H1 (cell line): Measurements from ENCODE around the gene PKD1. TPM values are rescaled to one million over a fixed set of nuclear protein-coding genes. Genes with fewer than 3 reads are reported as not detected.

Source experiments
- CTCF ChIA-PET: fragments of 300-600 bp; sonication (Branson Sonifier 250); formaldehyde crosslinking; loops from one replicate; lab custom pipeline; 2021; ENCODE audit not compliant: partially characterized antibody; lab: Charles Lee
- POLR2A ChIA-PET: fragments of 300-600 bp; sonication (Branson Sonifier 250); formaldehyde crosslinking; loops from one replicate; lab custom pipeline; 2021; ENCODE audit warnings: inconsistent platforms; ENCODE audit not compliant: partially characterized antibody; lab: Charles Lee
- DNase-seq, 2 experiments: peaks; one replicate each; pipeline versions ENCODE4 v3.0.0 to v3.0.0-alpha.2; 2010 to 2022; ENCODE audit warnings: low spot score in 2 of 2, low read depth in 1 of 2, mixed read lengths in 1 of 2
- FAIRE-seq: peaks from 2 replicates; lab custom pipeline; 2011; peaks lifted over from hg19 to GRCh38; lab: Jason Lieb, UNC
- H2AFZ ChIP-seq: 2 replicates; pipeline ENCODE4 v1.8.1; 2012; ENCODE audit warnings: low read length, inconsistent platforms
- H2AK5ac ChIP-seq: 2 replicates; pipeline ENCODE4 v1.6.1; 2013; ENCODE audit warnings: low read depth, low read length
- H2BK120ac ChIP-seq: replicated peaks from 2 replicates; pipeline ENCODE3; 2013; ENCODE audit warnings: low read depth, low read length, inconsistent platforms
- H2BK12ac ChIP-seq: 2 replicates; pipeline ENCODE4 v1.6.1; 2013; ENCODE audit warnings: low read depth, low read length
- H2BK15ac ChIP-seq: 2 replicates; pipeline ENCODE4 v1.6.1; 2013; ENCODE audit warnings: low read length
- H2BK20ac ChIP-seq: 2 replicates; pipeline ENCODE4 v1.6.1; 2013; ENCODE audit warnings: low read length
- H2BK5ac ChIP-seq: 2 replicates; pipeline ENCODE4 v1.6.1; 2013; ENCODE audit warnings: low read depth, low read length
- H3K14ac ChIP-seq: 2 replicates; pipeline ENCODE4 v1.6.1; 2013; ENCODE audit warnings: inconsistent platforms; ENCODE audit not compliant: insufficient read length
- H3K18ac ChIP-seq: 2 replicates; pipeline ENCODE4 v1.6.1; 2013; ENCODE audit warnings: low read length; ENCODE audit errors: extremely low read depth
- H3K23ac ChIP-seq: 2 replicates; pipeline ENCODE4 v1.6.1; 2013; ENCODE audit warnings: inconsistent platforms; ENCODE audit not compliant: insufficient read length
- H3K23me2 ChIP-seq: 2 replicates; pipeline ENCODE4 v1.6.1; 2013; ENCODE audit warnings: low read depth, low read length
- H3K27ac ChIP-seq: 2 replicates; pipeline ENCODE4 v1.6.1; 2011; ENCODE audit warnings: low read depth, low read length, inconsistent platforms
- H3K27me3 ChIP-seq, 4 experiments: replicated peaks in 1 of 4; 1 replicate in 1 of 4; 2 replicates in 3 of 4; pipeline versions ENCODE4 v1.6.1 to v1.8.1; 2011 to 2013; ENCODE audit warnings: low read length in 3 of 4, mild to moderate bottlenecking in 3 of 4, inconsistent platforms in 2 of 4, mixed read lengths in 2 of 4, moderate library complexity in 1 of 4; ENCODE audit not compliant: control insufficient read depth in 3 of 4, insufficient read depth in 3 of 4; ENCODE audit errors: extremely low read depth in 1 of 4
- H3K36me3 ChIP-seq, 4 experiments: 2 replicates each; pipeline versions ENCODE4 v1.6.1 to v1.8.1; 2011 to 2013; ENCODE audit warnings: mild to moderate bottlenecking in 4 of 4, low read length in 3 of 4, moderate library complexity in 2 of 4, control low read depth in 1 of 4, inconsistent platforms in 1 of 4; ENCODE audit not compliant: insufficient read depth in 4 of 4, control insufficient read depth in 2 of 4
- H3K4ac ChIP-seq: replicated peaks from 2 replicates; pipeline ENCODE3; 2013; ENCODE audit warnings: low read length, low read depth, mixed read lengths, inconsistent platforms; ENCODE audit not compliant: insufficient read length
- H3K4me1 ChIP-seq, 4 experiments: replicated peaks in 1 of 4; 1 replicate in 1 of 4; 2 replicates in 3 of 4; pipeline versions ENCODE4 v1.6.1 to v1.8.1; 2011 to 2013; ENCODE audit warnings: low read length in 3 of 4, inconsistent platforms in 2 of 4, mixed read lengths in 1 of 4; ENCODE audit not compliant: insufficient read depth in 4 of 4, control insufficient read depth in 3 of 4
- H3K4me2 ChIP-seq, 2 experiments: 2 replicates each; pipeline versions ENCODE4 v1.6.1 to v1.8.1; 2011 to 2013; ENCODE audit warnings: low read depth in 2 of 2, low read length in 2 of 2, control low read depth in 1 of 2, inconsistent platforms in 1 of 2, mild to moderate bottlenecking in 1 of 2; ENCODE audit not compliant: insufficient read depth in 1 of 2
- H3K4me3 ChIP-seq, 4 experiments: fragments of 200-600, 300-600 bp in 1 of 4; sonication (generic), shearing (Covaris generic), sonication (Bioruptor Twin) in 1 of 4; 2 replicates each; pipeline versions ENCODE4 v1.5.1 to v1.8.1; 2011 to 2016; ENCODE audit warnings: low read length in 4 of 4, low read depth in 3 of 4, control low read depth in 2 of 4, inconsistent platforms in 2 of 4, mild to moderate bottlenecking in 2 of 4, mixed read lengths in 1 of 4, moderate library complexity in 1 of 4; ENCODE audit not compliant: insufficient read depth in 2 of 4; ENCODE audit errors: extremely low read depth in 1 of 4
- H3K56ac ChIP-seq: replicated peaks from 2 replicates; pipeline ENCODE3; 2013; ENCODE audit warnings: low read depth, mild to moderate bottlenecking, mixed read lengths, low read length, inconsistent platforms; ENCODE audit not compliant: insufficient read length
- H3K79me1 ChIP-seq: 2 replicates; pipeline ENCODE4 v1.6.1; 2013; ENCODE audit warnings: low read depth, low read length, control low read depth
- H3K79me2 ChIP-seq, 2 experiments: 2 replicates each; pipeline versions ENCODE4 v1.6.1 to v1.8.1; 2012 to 2013; ENCODE audit warnings: low read length in 2 of 2, mild to moderate bottlenecking in 2 of 2, inconsistent platforms in 1 of 2; ENCODE audit not compliant: insufficient read depth in 2 of 2, control insufficient read depth in 1 of 2
- H3K9ac ChIP-seq, 4 experiments: replicated peaks in 1 of 4; 1 replicate in 1 of 4; 2 replicates in 3 of 4; pipeline versions ENCODE4 v1.6.1 to v1.8.1; 2011 to 2013; ENCODE audit warnings: low read depth in 3 of 4, low read length in 3 of 4, control low read depth in 2 of 4, mild to moderate bottlenecking in 2 of 4, moderate library complexity in 2 of 4, inconsistent platforms in 1 of 4; ENCODE audit errors: extremely low read depth in 1 of 4
- H3K9me3 ChIP-seq, 2 experiments: 2 replicates each; pipeline versions ENCODE4 v1.6.1 to v1.8.1; 2012 to 2013; ENCODE audit warnings: mild to moderate bottlenecking in 2 of 2, moderate library complexity in 2 of 2, control low read depth in 1 of 2, inconsistent platforms in 1 of 2, low read depth in 1 of 2, low read length in 1 of 2, mixed read lengths in 1 of 2; ENCODE audit not compliant: insufficient read depth in 2 of 2
- H4K20me1 ChIP-seq, 2 experiments: replicated peaks in 1 of 2; 2 replicates each; pipeline versions ENCODE3 to v1.8.1; 2011 to 2013; ENCODE audit warnings: inconsistent platforms in 2 of 2, low read length in 2 of 2, mild to moderate bottlenecking in 1 of 2; ENCODE audit not compliant: insufficient read depth in 2 of 2, control insufficient read depth in 1 of 2
- H4K5ac ChIP-seq: 2 replicates; pipeline ENCODE4 v1.6.1; 2013; ENCODE audit warnings: low read length, low read depth, mixed read lengths, inconsistent platforms; ENCODE audit not compliant: insufficient read length
- H4K8ac ChIP-seq: 2 replicates; pipeline ENCODE4 v1.8.0; 2013; ENCODE audit warnings: mild to moderate bottlenecking, moderate library complexity, low read length, inconsistent platforms; ENCODE audit not compliant: insufficient read depth; ENCODE audit errors: extremely low read depth
- H4K91ac ChIP-seq: replicated peaks from 2 replicates; pipeline ENCODE3; 2013; ENCODE audit warnings: low read length, mixed read lengths, inconsistent platforms; ENCODE audit not compliant: insufficient read length
- ASH2L ChIP-seq: fragments of 200-600, 300-600 bp; sonication (generic); IDR thresholded peaks from one replicate; pipeline ENCODE4 v1.7.1; 2017; ENCODE audit warnings: low read length
- CEBPB ChIP-seq: IDR thresholded peaks from 2 replicates; pipeline ENCODE4 v1.6.1; 2012; ENCODE audit warnings: low read depth, low read length
- HDAC2 ChIP-seq, 2 experiments: fragments of 300-600 bp in 1 of 2; sonication (generic) in 1 of 2; IDR thresholded peaks; 2 replicates each; pipeline ENCODE4 v1.6.1; 2011 to 2012; ENCODE audit warnings: low read depth in 2 of 2, low read length in 2 of 2, mild to moderate bottlenecking in 2 of 2, moderate library complexity in 2 of 2, borderline replicate concordance in 1 of 2, inconsistent platforms in 1 of 2
- PHF8 ChIP-seq: fragments of 200-600 bp; sonication (generic); conservative IDR thresholded peaks from 2 replicates; pipeline ENCODE4 v1.7.1; 2012; ENCODE audit warnings: low read depth, mild to moderate bottlenecking, inconsistent platforms, low read length, moderate library complexity
- RAD21 ChIP-seq, 2 experiments: IDR thresholded peaks in 1 of 2; conservative IDR thresholded peaks in 1 of 2; 2 replicates each; pipeline ENCODE4 v1.6.1; 2011; ENCODE audit warnings: low read depth in 2 of 2, low read length in 2 of 2, improper control_type of control experiment in 1 of 2, inconsistent platforms in 1 of 2, mild to moderate bottlenecking in 1 of 2, moderate library complexity in 1 of 2
- SIX5 ChIP-seq: IDR thresholded peaks from 2 replicates; pipeline ENCODE4 v1.6.1; 2011; ENCODE audit warnings: mild to moderate bottlenecking, low read depth, low read length
- SUZ12 ChIP-seq: fragments of 200-600 bp; sonication (generic); IDR thresholded peaks from 2 replicates; pipeline ENCODE4 v1.6.1; 2012; ENCODE audit warnings: mild to moderate bottlenecking, inconsistent platforms, low read length, moderate library complexity, mixed read lengths
- TAF1 ChIP-seq: IDR thresholded peaks from 2 replicates; pipeline ENCODE4 v1.6.1; 2011; ENCODE audit warnings: mild to moderate bottlenecking, low read depth, low read length
- TAF7 ChIP-seq: optimal IDR thresholded peaks from 2 replicates; pipeline ENCODE3; 2011; ENCODE audit warnings: low read depth, mild to moderate bottlenecking, inconsistent platforms, low read length, moderate library complexity, borderline replicate concordance
- YY1 ChIP-seq: IDR thresholded peaks from 2 replicates; pipeline ENCODE4 v1.6.1; 2011; ENCODE audit warnings: low read depth, mild to moderate bottlenecking, low read length
- WGBS, 2 experiments: shearing (Covaris generic) in 1 of 2; methylation state at CpG; one replicate each; pipeline versions ENCODE4 v1.1.6 to v1.1.7; 2013 to 2015; ENCODE audit warnings: low lambda C conversion rate in 2 of 2, mixed read lengths in 2 of 2, inconsistent platforms in 1 of 2, low coverage in 1 of 2, missing lambda C conversion rate in 1 of 2; ENCODE audit not compliant: insufficient replicate concordance in 2 of 2, insufficient coverage in 1 of 2, insufficient read length in 1 of 2; ENCODE audit errors: extremely low coverage in 1 of 2, missing lambda C conversion rate in 1 of 2; 5-methylcytosine and 5-hydroxymethylcytosine counted together
- polyA plus RNA-seq, 7 experiments: library from polyadenylated mRNA; depleted of rRNA in 3 of 7; stranded (reverse) in 5 of 7; unstranded in 2 of 7; fragments of >200 nt in 5 of 7; fragments of 200-250 nt in 2 of 7; gene quantifications; 1 replicate in 5 of 7; 2 replicates in 1 of 7; 4 replicates in 1 of 7; pipeline versions ENCODE4 v1.2.1 to v1.2.3, GENCODE V29; 2011 to 2013; ENCODE audit warnings: missing spikeins in 2 of 7, mixed read lengths in 2 of 7
- total RNA-seq: library from RNA; stranded (reverse); fragmentation: NEBNext Ultra II Directional; extraction: Animal tissue kit (Norgen Biotek cat#: 25700); gene quantifications from 2 replicates; pipeline ENCODE4 v1.2.1, GENCODE V29; 2021

PKD1 gene
- total and polyA plus RNA-seq, 2 of the 8 experiments (the other 6 are each of a cell fraction or from before 2014, with no cell fraction given), result 40.6 to 52.7 TPM

GRCh38 chr16:2047330-2048115 lies 88.2 kb downstream of the PKD1 start, which contains the start of the genes NTHL1 and TSC2:
Gene NTHL1 (minus strand): TSS chr16:2047834. CDS start chr16:2047823, 11 bp downstream.
Gene TSC2 (plus strand): TSS chr16:2047985. CDS start chr16:2048616, 631 bp downstream.
- Histone ChIP-seq H2AK5ac (no peak within 1 kb of the TSS), H4K91ac (peak within 1 kb of the TSS; percentile 55), H4K20me1 (peaks cover 0 to 7% of the 10 kb centered on the region in 2 experiments), H2AFZ (no peak within 1 kb of the TSS), H3K36me3 (peaks cover 0 to 3% (median 1%) of the 10 kb centered on the region in 4 experiments; a peak in 3 of 8 replicates), H3K4me2 (peak within 1 kb of the TSS; percentile 89 to 91), H3K79me1 (peaks cover 9% of the 10 kb centered on the region; the same call in 1 of the 2 replicates), H2BK20ac (no peak within 1 kb of the TSS), H3K14ac (no peak within 1 kb of the TSS), H2BK15ac (no peak within 1 kb of the TSS), H3K27ac (no peak within 1 kb of the TSS), H3K4me3 (peak within 1 kb of the TSS; percentile 42 to 89 (median 86)), H3K9me3 (no peaks in the 10 kb centered on the region), H2BK120ac (no peak within 1 kb of the TSS), H2BK5ac (no peak within 1 kb of the TSS; the same call in 1 of the 2 replicates), H3K56ac (peak within 1 kb of the TSS; percentile 32), H3K27me3 (no peaks in the 10 kb centered on the region; a peak in 1 of 7 replicates), H4K8ac (peak within 1 kb of the TSS; percentile 89; the same call in 1 of the 2 replicates), H3K23me2 (peaks cover 10% of the 10 kb centered on the region), H3K18ac (no peak within 1 kb of the TSS), H3K9ac (peak within 1 kb of the TSS; percentile 20 to 73 (median 48); a peak in 5 of 7 replicates), H3K4ac (no peak within 1 kb of the TSS), H4K5ac (no peak within 1 kb of the TSS), H2BK12ac (no peak within 1 kb of the TSS), H3K23ac (no peak within 1 kb of the TSS), H3K79me2 (peaks cover 0 to 11% of the 10 kb centered on the region in 2 experiments; a peak in 1 of 4 replicates), H3K4me1 (peaks cover 0 to 3% (median 1%) of the 10 kb centered on the region in 4 experiments; a peak in 3 of 7 replicates)
- ChIA-PET POLR2A (interaction anchor here (0.6 to 4.2 kb wide), 18 partner anchors 8 to 204 kb away, joined by 3 to 38 read pairs (median 5); partner anchors contain the start of genes ECI1, GFER, NPW and RPS2), CTCF (interaction anchor here (0.5 to 5.3 kb wide), 19 partner anchors 8 to 813 kb away, joined by 3 to 32 read pairs (median 4); partner anchors contain the start of gene NHERF2)
- DNase-seq, result peak; percentile 90 to 97
- 3% methylated on average over 74 of the region's 81 CpGs; no CpG with 5 or more reads in 1 of the 2 experiments for WGBS, 2 experiments
- FAIRE-seq, result no peak
- TF ChIP-seq HDAC2 (IDR thresholded peaks at IDR 0.05; ENCODE audit: borderline replicate concordance in 1 of 2, low read depth in 2 of 2, low read length in 2 of 2) (no peak; a peak in 1 of 4 replicates), CEBPB (0 out of 2 replicates have a peak, but pooled peaks have one; percentile 5), SUZ12 (no peak), TAF7 (no peak), YY1 (peak; percentile 93), ASH2L (peak; percentile 64), PHF8 (peak; percentile 77; the same call in 1 of the 2 replicates), TAF1 (0 out of 2 replicates have a peak, but pooled peaks have one; percentile 23), RAD21 (IDR thresholded peaks at IDR 0.05 in 1 of 2, conservative IDR thresholded peaks at IDR 0.05 in 1 of 2; ENCODE audit: low read depth in 2 of 2, low read length in 2 of 2) (no peak; a peak in 1 of 4 replicates), SIX5 (peak; percentile 96)
